GM18526 (cell line): Measurements from ENCODE around the gene NEGR1.

Experiments used
- POLR2A ChIP-seq: IDR thresholded peaks from 3 replicates; pipeline ENCODE4 v1.6.1; 2011; ENCODE audit not compliant: insufficient read length; ENCODE audit errors: extremely low read depth

Gene NEGR1

DNA sequence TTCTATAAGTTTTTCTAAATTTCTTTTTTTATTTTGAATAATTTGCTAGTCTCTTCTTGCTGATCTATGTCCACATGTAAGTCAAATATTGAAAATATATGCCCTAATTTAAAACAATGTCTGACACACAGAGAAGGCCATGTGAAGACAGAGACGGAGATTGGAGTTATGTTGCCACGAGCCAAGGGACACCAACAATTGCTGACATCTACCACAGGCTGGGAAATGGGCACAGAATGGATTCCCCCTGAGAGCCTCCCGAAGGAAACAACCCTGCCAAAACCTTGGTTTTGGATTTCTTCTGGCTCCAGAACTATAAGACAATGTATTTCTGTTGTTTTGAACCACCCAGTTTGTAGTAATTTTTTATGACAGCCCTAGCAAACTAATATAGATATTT is 716.5 kb downstream of the NEGR1 start:
- no peak for TF ChIP-seq POLR2A

DNA sequence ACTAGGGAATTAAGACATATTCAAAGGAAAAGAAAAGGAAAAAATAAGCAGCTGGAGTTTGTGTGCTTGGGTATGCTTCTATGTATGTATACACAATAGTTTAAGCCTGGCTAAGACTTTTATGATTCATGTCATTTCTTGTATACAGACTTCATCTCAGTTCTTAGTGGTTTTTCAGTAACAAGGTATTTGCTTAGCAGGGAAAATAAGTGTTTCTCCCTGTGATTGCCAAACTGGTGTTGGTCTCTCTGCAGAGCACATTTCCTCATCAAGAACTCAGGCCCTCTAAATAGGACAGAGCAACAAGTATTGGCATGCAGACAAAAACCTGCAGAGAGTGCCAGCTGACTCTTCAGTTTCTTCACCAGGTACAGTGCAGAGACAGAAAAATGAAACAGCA is 717.1 kb downstream of the NEGR1 start:
- TF ChIP-seq POLR2A, result no peak

DNA sequence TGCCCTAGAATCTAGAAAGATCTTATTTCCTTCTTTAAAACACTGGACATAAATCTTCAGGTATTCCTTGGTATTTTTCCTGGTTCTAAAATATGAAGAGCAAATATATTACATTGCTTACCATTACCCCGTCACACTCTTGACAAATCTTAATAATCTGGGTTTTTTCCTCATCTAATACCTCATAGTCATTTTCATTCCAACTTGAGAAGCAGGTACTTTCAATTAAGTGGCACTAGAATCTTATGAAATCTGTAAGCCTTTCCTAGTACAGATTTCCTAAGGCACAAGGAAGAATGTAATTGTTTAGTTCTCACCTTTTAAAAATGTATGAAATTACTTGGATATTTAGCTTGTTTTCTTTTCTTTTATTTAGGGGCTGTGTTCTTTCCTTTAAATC is 720.0 kb downstream of the NEGR1 start:
- no peak for TF ChIP-seq POLR2A

DNA sequence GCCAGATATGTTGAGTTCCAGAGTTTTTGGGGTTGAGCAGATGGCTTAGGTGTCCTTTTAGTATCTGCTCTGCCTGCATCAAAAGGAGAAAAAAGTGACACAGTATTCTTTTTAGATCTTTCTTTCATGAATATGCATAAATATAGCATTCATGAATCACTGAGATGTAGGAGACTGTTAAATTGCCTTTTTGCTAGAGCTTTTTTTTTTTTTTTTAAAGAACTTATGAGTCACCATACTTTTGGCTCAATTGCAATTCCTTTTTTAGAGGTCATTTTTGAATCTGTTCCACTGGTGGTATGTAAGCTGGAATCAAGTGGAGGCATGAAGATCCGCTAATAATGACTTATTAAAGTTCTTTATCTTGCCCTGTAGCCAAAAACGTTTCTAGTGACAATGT is 720.6 kb downstream of the NEGR1 start:
- no peak for TF ChIP-seq POLR2A

DNA sequence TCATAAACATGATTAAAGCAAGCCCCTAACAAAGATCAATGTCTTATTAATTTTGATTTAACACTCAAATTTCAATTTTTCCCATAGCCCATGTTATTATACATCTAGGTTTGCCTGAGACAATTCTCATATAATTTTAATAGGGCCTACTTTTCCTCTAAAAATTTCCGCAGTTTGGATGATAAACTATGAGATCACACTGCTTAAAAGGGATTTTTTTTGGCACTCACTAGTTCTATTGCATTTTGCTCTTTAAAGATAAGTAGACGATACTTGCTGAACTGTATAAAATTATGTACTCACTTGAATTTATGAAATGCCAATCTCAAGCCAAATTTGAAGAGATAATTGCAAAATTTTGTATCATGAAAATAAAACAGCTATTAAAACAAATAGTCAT is 721.1 kb downstream of the NEGR1 start:
- TF ChIP-seq POLR2A, result no peak

DNA sequence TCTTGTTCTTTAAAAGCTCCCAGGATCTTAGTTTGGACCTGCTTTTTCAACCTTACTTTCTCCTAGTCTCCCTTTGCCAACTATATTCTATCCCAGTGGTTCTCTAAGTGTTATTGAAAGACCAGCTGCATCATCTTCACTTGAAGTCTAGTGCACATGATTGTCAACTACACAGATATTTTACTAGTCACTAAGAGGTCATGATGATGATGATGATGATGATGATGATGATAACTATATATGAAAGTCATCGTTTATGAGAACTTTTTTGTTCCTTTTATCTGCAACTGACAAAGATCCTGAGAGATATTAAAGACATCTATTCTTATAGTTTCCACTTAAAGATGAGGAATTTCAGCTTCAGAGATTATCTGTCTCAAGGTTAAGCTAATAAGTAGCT is 722.5 kb downstream of the NEGR1 start:
- no peak for TF ChIP-seq POLR2A

DNA sequence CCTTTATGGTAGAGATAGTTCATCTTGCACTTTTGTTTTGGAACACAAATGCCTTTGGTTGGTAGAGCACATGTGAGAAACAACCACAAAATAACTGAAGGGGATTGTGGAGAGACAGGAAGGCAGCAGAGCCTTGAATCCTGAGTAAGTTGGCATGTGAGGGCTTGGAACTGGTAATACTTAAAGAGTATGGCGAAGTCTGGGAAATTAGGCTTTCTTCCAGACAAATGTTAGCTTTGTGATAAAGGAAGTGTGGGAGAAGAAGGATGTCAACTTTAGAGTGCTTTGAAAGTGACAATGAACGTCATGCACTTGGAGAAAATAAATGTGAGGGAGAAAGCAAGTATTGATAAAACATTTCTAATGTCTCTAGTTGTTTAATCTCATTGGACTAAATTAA is 725.2 kb downstream of the NEGR1 start:
- TF ChIP-seq POLR2A, result no peak

DNA sequence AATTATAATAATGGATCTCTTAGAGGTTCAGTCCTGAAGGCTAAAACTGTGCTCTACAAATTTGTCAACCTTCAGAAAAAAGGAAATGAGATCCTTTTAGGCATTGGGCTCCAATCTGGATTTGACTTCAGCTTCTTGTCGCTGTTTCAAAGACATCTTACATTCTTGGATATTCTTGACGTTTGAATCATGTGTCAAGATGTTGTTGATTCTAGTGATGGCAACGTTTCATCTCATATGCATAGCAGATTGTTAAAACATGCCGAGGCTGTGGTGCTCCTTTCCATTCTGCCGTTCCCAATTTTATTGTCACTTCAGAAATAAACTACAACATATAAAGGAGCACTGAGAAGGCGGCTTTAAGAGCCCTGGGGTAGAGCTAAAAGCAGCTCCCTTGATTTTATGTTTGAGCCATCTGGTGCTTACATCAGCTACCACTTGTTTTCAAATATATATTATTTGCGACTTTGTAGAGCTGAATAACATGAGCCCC is 733.9 kb downstream of the NEGR1 start:
- no peak for TF ChIP-seq POLR2A

DNA sequence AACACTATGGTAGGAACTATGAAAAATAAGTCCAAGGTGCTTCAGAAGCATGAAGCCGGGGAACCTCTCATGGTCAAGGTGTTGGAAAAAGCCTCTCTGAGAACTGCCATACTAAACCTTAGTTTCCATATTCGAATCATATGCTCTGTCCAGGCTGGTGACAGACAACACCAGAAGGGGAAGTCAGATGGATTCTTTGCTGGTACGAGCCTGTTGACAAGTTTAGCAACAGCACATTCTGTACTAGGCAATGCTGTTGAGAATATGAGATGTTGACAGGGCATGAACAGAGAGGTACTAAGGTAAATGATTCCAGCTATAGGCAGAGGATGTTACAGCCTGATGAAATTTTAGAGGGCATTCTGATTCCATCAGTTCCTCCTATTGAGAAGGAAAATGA is 740.2 kb downstream of the NEGR1 start:
- TF ChIP-seq POLR2A, result no peak

DNA sequence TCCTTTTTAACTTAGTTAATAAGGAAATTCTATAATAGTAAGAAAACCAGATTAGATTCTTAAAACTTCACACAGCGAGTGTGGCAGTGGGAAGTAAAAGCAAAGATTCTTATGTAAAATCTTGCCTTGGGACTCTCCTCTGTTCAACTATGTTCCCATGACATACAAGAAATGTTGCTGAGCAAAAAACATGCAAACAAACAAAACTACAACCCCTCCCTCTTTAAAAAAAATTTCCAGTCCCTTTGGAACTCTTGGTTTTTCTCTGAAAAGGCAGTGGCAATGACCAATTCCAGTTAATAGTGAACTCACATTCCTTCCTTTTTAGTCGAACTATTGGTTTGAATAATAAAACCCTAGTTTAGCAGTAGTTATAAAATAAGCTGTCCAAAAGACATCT is 748.4 kb downstream of the NEGR1 start:
- no peak for TF ChIP-seq POLR2A

DNA sequence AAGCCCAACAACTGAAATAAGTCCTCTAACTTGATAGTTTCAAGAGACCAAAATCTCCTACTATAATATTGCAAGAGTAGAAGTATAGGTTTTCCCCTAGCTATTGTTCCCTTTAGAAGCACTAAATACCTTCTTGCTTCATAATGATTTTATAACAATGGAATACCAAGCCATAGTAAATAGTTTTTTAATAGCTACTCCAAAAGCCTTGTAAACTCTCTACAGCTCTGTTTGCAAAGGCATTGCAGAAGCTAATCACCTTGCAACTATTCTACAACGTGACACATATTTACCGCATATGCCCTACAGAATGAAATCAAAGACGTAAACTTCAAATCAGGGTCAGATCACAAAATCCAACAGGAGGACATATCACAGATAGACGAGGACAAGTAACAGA is 750.0 kb downstream of the NEGR1 start:
- no peak for TF ChIP-seq POLR2A

DNA sequence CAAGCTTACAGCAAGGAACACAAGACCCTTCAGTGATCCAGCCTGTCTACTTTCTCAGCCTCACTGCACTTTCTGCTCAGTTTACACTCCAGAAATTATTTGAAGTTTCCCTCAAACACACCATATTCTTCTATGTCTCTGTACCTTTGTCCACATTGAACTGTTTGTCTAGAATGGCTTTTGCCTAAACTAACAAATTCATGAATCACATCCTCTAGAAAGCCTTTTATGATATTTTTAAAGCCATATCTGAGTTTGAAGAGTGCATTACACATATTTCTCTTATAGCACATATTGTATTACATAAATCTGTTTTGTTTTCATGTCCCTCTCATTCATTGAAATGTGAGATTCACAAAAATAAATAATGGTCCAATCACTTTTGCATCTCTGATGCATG is 755.5 kb downstream of the NEGR1 start:
- no peak for TF ChIP-seq POLR2A

DNA sequence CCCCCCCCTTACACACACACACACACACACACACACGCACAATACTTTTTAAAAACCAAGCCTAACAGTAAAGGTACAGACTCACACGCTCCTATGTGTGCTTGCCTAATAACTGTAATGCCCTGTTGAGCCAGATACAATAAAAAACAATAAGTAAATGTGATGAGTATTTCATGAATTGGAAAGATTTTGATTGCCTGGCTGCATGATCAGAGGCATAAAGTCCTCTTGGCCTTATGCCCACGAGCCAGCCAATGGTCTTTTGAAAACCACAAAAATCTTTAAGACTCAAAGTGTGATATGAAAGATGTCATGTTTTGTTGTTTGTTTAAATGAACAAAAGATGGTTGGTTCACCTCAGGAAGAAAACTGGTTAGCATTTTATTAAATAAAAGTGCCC is 759.6 kb downstream of the NEGR1 start:
- TF ChIP-seq POLR2A, result no peak

DNA sequence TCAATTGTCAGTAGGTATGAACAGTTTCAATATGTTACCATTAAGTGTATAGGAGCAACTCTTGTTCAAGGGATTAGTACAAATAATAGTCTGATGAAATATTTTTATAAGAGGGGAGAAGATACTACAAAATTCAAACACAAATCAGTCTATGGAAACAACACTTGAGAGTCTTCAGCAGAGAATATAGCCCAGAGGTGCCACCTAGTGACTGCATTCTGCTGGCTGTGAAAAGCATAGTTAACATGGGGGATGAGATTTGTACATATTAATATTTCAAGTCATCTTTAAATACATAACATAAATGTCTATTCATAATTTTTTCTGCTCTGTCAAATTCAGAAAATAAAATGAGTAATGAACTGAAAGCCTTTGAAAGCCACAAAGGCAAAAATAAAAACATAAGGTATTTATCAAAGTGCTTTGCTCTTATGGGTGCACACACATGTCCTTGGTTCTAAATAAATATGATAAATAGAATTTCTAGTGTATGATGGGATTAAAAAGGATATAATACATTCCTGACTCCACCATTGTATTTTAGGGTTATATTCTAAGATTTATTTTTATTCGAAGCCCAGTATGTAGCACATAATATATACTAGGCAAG is 760.6 kb downstream of the NEGR1 start:
- no peak for TF ChIP-seq POLR2A

DNA sequence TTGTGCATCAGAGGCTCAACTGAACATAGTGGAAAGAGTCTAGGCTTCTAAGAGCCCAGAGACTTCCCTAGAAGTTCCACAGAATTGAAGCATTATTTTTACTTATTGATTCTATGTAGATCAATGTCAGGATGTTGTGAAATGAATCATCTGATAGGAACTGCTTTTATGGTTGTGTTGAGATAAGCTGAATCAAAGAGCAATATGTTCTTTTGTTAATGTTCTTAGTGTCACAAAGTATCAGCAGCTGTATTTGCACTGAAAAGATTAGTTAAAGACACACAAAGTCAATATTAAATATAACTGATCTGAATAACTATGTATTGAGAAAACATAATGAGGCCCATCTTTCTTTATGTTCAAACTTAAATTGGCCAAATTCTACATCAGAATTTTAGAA is 770.8 kb downstream of the NEGR1 start:
- TF ChIP-seq POLR2A, result no peak

DNA sequence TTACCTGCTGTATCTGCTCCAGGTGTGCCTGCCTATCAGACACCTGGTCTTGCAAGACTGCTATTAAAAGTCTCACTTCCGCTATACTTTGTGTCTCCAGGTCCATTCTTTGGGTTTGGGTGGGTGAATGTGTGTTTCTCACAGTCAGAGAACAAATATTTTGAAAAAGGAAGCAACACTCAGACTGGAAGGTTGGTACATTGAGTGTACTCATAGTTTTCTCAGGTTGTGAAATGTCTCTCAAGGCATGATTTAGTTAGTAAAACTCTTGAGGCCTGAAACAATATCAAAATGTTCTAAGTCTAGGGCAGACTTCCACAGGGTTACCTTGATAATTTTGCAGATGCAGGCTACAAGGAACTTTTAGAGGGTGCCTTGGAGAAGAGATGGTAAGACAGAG is 771.6 kb downstream of the NEGR1 start:
- no peak for TF ChIP-seq POLR2A

DNA sequence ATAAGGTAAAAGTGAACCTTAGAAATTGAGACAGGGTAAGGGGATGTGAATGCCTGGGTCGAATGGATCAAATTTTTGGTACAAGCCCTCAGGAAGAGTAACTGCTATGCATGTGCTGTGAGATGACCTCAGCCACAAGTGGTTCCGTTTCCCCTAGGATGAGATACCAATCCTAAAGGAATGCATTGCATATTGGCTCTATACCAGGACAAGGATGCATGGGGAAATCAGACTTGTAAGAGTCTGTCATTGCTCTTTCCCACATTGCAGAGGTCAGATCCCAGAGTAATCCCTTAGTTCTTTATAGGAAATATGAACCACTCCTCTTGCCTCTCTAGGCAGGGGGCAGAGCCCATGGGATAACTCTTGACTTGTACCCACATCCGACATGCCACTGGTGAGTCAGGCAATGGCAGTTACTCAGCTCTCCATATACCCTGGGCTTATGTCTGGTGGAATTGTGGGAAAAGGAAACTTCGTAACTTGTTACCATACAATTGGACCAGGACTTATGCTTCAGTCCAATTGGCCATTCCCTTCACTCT is 773.2 kb downstream of the NEGR1 start:
- TF ChIP-seq POLR2A, result no peak
